GM12892 (cell line): Measurements from ENCODE around the gene PIBF1.

Source experiments
- DNase-seq: peaks from one replicate; pipeline ENCODE4 v3.0.0; 2011; ENCODE audit not compliant: insufficient read length
- FAIRE-seq: peaks from 2 replicates; lab custom pipeline; 2011; peaks lifted over from hg19 to GRCh38; lab: Jason Lieb, UNC
- POLR2A ChIP-seq: IDR thresholded peaks from 2 replicates; pipeline ENCODE4 v1.6.1; 2011; ENCODE audit warnings: low read depth, low read length, control low read depth
- POLR2AphosphoS5 ChIP-seq: IDR thresholded peaks from 2 replicates; pipeline ENCODE4 v1.6.1; 2011; ENCODE audit warnings: low read depth, low read length, control low read depth
- TAF1 ChIP-seq: IDR thresholded peaks from 2 replicates; pipeline ENCODE4 v1.6.1; 2011; ENCODE audit warnings: low read depth, mild to moderate bottlenecking, control low read depth, low read length, borderline replicate concordance

The PIBF1 gene

GRCh38 chr13:73059460-73060250, 277.7 kb downstream of the PIBF1 start:
- TF ChIP-seq POLR2A (no peak), TAF1 (no peak)
- no peak for FAIRE-seq
- peak; percentile 39 for DNase-seq

- FAIRE-seq: no peak
- no peak for DNase-seq
- TF ChIP-seq POLR2AphosphoS5 (no peak), POLR2A (no peak), TAF1 (no peak)
Observed at GRCh38 chr13:73060251-73061160, 278.6 kb downstream of the PIBF1 start.

- TF ChIP-seq TAF1: no peak
- no peak for TF ChIP-seq POLR2AphosphoS5
- TF ChIP-seq POLR2A: no peak
- no peak for FAIRE-seq
- DNase-seq: no peak
Observed at GRCh38 chr13:73061473-73061872, 279.5 kb downstream of the PIBF1 start.

- DNase-seq: no peak
- TF ChIP-seq POLR2AphosphoS5: no peak
- no peak for TF ChIP-seq POLR2A
- TF ChIP-seq TAF1: no peak
- FAIRE-seq: no peak
Observed at GRCh38 chr13:73061876-73062275, 279.9 kb downstream of the PIBF1 start.

GRCh38 chr13:73062468-73062867, 280.5 kb downstream of the PIBF1 start:
- DNase-seq (no peak), FAIRE-seq (no peak)
- TF ChIP-seq POLR2AphosphoS5 (no peak), TAF1 (no peak), POLR2A (no peak)

GRCh38 chr13:73063166-73063565, 281.2 kb downstream of the PIBF1 start:
- TF ChIP-seq POLR2AphosphoS5 (no peak), TAF1 (no peak), POLR2A (no peak)
- FAIRE-seq: no peak
- no peak for DNase-seq

GRCh38 chr13:73065036-73065435, 283.1 kb downstream of the PIBF1 start:
- DNase-seq: no peak
- no peak for FAIRE-seq
- TF ChIP-seq POLR2A: no peak
- TF ChIP-seq TAF1: no peak
- TF ChIP-seq POLR2AphosphoS5: no peak

GRCh38 chr13:73065665-73066340, 283.9 kb downstream of the PIBF1 start:
- DNase-seq (no peak), FAIRE-seq (peak; percentile 24)
- TF ChIP-seq TAF1: no peak
- TF ChIP-seq POLR2A: no peak
- TF ChIP-seq POLR2AphosphoS5: no peak
